Measurements from ENCODE around the gene EIF3B.
A peak's percentile ranks its signal among the peaks of the same experiment; 100 is the strongest.
"Not testable (repeated sequence)": the region's sequence is repeated elsewhere in the genome, so short reads cannot be mapped to it uniquely, and the experiment has no call there.

Gene EIF3B

DNA sequence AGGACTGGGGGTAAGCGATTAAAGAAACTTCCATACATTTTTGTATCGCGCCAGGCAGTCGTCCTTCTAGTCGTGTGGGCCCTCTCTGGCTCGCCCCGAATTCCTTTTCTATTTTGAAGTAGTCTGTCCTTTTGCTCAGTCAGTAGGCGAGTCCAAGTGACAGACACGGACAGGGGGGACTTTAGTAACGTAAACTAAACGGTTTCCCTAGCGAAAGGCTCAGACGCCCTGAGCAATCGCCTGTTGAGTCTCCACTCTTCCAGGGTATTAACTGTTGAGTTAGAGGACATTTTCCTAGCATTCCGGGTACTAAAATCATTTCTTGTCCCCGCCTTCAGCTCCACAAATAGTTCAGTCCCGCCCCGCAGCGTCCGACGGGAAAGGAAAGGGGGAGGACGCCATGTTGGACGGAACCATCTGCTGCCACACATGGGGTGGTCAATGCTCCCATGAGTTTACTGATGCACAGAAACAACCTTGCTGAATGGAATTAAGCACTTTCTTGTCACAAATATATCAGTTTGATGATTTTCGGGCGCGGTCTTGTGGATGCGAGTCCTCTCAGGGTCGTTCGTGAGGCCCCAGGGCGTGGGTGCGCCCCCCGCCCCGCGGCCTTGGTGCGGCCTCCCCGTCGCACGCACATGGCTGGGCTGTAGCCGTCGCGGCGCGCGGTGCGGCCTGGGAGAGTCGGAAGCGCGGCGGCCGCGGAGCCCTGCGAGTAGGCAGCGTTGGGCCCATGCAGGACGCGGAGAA, at the start of gene EIF3B:
Gene EIF3B (plus strand): TSS at position 642 of the 753 bp plus-strand sequence. CDS start 95 bp downstream, at position 737.
- peak; percentile 93 for DNase-seq

DNA sequence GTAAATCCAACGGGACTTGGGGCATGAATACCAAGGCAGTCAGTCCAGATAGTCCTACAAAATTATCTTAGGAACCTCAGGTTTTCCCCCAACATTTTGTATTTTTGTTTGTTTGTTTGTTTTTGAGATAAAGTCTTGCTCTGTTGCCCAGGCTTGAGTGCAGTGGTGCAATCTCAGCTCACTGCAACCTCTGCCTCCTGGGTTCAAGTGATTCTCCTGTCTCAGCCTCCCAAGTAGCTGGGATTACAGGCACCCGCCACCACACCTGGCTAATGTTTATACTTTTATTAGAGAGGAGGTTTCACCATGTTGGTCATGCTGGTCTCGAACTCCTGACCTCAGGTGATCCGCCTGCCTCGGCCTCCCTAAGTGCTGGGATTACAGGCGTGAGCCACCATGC, 49.4 kb upstream of the EIF3B start:
- not testable (repeated sequence) for DNase-seq

DNA sequence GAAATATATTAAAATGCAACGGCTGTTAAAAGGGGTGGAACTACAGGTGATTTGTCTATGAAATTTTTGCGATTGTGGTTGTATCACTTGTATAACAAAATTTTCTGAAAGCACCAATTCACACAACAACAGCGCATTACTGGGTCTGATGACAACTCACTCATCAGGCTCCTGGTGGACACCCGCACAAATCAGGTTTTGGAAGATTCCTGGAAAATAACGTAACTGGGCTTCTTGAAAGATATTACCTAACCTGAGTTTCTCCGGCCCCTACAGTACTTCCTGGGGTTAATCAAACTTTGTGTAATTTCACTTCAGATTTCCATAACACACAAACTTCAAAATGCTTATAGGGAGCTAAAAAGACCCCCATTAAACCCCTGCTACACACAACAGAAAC, 47.9 kb upstream of the EIF3B start:
- DNase-seq, result no peak

DNA sequence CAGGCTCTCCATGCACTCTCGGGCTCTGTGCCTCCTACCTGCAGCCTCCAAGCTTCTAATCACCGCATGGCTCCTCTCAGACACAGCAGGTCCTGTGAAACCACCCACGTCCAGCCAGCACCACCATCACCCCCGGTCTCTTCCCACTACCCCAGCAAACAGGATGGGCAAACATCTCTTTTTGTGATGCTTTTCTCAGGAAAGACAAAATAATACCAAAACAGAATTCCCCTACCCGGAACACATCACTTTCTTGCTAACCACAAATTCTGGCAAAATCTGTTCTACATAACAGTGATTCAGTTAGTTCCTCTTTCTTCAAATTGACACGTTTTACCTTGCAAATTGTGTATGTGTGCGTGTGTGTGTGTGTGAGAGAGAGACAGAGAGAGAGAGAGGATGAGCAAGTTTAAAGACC, 46.9 kb upstream of the EIF3B start:
- DNase-seq, result no peak

DNA sequence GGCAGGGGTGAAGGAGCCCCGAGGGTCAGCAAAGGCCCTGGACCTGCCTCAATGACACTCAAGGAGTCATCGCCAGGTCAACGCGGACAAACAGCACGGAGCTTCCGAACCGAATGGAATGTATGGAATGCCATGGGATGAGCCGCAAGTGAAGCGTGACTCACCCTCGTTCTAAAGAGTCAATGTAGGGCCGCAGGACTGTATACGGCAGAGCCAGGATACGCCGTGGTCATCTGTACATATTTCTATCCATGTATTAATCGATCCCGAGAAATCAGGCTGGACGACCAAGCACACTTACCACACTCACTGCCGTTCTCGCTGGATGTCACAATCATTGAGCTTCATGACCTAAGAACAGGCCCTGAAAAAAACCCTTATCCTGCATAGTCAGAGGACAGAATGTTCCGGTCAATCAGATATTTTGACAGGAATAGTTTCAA, 44.7 kb upstream of the EIF3B start:
- no peak for DNase-seq

DNA sequence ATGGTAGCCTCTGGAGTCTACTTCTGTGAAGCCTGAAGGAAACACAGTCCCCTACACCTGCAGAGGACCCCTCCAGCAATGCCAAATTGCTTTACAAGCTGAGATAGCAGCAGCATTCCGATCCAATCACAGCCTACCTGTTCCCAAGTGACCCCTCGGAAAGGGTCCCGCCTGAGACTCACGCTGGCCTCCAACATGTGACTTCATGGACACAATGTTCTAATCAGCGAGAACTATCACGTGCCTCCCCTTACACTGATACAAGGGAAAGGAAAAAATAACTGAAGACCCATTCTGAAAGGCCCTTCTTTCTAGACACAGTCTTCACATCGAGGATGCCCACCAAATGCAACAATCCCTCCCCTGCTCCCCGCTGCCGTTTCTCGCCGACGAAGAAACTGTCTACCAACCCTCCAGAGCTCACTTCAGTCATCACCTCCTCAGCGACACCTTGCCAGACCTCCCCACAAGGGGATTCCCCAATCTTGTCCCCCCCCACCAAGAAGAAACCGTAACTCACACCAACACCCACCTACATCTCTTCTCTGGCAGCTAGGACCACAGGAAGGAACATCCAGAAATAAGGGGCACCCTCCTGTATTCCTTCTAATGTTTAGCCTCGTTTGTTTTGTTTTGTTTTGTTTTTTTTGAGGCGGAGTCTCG, 42.2 kb upstream of the EIF3B start:
- no peak for DNase-seq

DNA sequence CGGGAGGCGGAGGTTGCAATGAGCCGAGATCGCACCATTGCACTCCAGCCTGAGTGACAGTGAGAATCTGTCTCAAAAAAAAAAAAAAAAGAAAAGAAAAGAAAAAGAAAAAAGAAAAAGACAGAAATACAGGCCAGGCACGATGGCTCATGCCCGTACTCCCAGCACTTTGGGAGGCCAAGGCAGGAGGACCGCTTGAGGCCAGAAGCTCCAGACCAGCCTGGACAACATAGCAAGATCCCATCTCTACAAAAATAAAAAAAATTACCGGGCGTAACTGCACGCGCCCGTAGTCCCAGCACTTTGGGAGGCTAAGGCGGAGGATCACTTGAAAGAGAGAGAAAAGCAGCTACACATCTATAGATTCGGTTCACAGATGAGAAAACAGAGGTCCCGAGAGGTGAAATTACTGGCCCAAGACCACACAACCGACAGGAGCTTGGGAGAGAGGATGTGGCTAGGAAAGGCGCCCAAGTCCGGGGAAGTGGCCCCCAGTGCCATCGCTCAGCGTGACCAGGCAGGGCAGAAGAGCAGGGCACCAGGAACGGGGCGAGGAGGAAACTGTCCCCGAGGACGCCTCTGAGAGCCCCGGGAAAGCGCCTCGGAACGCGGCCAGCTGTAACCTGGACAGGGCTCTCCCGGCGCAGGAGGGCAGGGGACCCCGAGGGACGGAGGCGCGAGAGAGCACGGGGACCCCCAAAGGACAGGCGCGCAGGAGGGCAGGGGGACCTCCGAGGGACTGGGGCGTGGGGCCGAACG, 41.0 kb upstream of the EIF3B start:
- no peak for DNase-seq

DNA sequence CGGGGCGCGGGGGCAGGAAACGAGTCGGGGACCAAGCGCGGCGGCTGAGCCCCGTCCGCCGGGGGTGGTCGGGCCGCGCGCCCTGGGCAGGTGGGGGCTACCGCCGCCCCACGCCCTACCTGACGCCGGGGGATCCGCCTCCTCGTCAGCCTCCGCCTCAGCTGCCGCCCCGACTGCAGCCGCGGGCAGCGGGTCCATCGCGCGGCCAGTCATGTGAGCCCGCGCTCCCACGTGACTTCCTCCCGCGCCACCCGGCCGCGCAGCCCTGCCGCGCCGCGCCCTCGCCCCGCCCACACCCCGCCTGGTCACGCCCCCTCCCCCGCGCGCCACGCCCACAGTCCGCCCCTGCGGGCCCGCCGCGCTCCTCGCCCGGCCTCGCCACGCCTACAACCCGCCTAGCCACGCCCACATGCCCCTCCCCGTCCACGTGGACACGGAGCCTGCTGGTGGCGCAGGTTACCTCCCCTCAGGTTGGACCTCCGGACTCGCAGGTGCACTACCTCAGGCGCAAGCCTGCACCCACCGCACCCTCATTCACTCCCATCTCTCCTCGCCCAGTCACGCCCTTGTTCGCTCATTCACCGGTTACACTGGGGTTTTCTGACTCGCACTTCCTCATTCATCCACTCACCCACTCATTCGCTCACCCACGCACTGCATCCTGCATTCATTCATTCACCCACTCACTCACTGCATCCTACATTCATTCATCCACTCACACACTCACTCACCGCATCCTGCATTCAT, 40.2 kb upstream of the EIF3B start, which contains the start of gene SNX8:
Gene SNX8 (minus strand): TSS at position 233 of the 747 bp plus-strand sequence. CDS start 20 bp downstream, at position 213.
- peak; percentile 93 for DNase-seq

DNA sequence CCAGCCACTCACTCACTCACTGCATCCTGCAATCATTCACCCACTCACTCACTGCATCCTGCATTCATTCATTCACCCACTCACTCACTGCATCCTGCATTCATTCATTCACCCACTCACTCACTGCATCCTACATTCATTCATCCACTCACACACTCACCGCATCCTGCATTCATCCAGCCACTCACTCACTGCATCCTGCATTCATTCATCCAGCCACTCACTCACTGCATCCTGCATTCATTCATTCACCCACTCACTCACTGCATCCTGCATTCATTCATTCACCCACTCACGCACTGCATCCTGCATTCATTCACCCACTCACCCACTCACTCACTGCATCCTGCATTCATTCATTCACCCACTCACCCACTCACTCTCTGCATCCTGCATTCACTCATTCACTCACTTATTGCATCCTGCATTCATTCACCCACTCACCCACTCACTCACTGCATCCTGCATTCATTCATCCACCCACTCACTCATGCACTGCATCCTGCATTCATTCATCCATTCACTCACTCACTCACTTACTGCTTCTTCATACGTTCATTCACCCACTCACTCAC, 39.6 kb upstream of the EIF3B start:
- not testable (repeated sequence) for DNase-seq

DNA sequence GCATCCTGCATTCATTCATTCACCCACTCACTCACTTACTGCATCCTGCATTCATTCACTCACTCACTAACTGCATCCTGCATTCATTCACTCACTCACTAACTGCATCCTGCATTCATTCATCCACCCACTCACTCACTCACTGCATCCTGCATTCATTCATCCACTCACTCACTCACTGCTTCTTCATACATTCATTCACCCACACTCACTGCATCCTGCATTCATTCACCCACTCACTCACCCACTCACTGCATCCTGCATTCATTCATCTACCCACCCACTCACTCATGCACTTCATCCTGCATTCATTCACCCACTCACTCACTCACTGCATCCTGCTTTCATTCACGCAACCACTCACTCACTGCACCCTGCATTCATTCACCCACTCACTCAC, 38.8 kb upstream of the EIF3B start:
- no peak for DNase-seq

DNA sequence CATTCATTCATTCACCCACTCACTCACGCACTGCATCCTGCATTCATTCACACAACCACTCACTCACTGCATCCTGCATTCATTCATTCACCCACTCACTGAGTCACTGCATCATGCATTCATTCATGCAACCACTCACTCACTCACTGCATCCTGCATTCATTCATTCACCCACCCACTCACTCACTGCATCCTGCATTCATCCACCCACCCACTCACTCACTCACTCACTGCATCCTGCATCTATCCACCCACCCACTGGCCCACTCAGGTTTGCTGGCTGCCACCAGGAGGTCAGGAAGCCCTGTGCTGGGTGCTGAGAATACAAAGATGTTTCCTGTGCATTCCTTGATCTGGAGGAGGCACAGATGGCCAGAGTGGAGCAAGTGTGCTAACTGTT, 38.0 kb upstream of the EIF3B start:
- no peak for DNase-seq

DNA sequence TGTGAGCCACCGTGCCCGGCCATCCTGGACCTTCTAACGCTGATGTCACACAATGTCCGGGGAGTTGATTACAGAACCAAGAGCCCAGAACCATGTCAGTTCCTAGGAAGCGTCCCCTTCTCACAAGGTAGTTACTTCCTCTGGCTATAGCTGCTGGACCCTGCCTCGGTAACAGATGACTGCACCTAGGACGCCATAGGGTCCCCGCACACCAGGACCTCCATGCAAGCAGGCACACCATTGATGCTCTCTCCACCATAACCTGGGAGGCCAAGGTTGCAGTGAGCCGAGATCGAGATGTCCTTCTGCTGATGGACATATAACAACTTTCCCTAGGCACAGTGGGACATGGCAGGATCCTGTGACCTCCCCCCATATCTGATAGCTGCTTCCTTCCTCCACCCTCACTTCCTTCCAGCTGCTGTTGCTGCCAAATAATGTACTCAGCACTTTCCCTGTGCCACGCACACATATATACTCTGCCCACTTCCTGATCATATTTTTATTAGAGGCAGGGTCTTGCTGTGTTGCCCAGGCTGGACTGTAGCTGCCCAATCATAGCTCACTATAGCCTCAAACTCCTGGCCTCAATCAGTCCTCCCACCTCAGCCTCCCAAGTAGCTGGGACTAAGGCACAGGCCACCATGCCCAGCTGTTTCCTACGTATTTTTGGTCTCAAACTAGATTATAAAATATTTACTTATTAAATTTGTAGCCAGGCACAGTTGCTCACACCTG, 36.9 kb upstream of the EIF3B start:
- no peak for DNase-seq

DNA sequence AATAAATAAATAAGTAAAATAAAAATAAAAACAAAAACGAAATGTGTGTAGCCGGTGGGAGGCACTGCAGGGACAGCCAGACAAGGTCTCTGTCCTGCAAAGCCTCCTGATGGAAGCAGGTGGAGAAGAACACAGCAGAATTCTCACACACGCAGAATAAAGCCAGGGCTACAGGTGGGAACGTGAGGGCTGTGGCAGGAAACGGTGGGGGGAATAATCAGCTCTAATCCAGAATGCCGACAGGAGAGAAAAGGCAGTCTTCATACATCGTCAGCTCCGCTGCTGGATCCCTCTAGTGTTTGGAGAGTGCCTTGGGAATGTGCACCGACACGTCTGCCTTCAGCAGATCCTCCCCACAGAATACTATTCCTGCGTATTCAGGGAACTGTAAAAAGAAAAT, 33.6 kb upstream of the EIF3B start:
- DNase-seq, result no peak

DNA sequence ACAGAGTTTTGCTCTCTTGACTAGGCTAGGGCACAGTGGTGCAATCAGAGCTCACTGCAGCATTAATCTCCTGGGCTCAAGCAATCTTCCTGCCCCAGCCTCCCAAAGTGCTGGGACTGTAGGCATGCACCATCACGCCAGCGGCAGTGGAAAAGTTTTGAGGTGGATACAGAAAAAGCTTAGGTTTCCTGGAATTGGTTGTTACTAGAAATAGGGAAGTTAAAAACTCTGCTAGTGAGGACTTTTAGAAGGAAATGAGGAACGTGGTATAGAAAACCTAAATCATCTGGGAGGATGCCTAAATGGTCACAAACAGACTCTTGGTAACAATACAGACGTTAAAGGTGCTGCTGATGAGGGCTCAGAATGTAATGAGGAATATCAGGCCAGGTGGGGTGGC, 29.5 kb upstream of the EIF3B start:
- DNase-seq, result no peak

DNA sequence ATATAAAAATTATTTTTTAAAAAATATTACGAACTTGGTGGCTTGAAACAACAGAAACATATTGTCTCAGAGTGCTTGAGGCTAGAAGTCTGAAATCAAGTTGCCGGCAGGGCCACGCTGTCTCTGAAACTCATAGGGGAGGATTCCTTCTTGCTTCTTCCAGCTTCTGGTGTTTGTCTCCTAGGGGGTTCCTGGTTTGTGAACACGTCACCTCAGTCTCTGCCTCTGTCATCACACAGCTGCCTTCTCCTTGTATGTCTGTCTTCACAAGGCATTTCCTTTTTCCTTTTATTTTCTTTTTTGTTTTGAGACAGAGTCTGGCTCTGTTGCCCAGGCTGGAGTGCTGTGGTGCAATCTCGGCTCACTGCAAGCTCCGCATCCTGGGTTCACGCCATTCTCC, 27.7 kb upstream of the EIF3B start:
- no peak for DNase-seq

DNA sequence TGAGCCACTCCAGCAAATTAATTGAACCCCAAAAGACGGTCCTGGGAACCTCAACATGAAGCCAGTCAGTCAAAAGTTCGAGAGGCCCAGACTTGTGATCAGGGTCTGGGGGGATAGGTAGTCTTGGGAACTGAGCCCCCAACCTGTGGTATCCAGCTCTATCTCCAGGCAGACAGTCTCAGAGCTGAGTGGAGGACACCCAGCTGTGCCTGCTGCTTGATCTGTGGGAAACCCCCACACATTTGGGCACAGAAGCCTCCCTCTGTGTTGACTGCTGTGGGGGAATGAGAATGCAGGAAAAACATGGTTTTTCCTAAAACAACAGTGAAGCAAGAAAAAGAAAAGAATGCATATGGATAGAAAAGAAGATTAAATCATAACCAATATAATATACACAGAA, 24.1 kb upstream of the EIF3B start:
- DNase-seq, result no peak

DNA sequence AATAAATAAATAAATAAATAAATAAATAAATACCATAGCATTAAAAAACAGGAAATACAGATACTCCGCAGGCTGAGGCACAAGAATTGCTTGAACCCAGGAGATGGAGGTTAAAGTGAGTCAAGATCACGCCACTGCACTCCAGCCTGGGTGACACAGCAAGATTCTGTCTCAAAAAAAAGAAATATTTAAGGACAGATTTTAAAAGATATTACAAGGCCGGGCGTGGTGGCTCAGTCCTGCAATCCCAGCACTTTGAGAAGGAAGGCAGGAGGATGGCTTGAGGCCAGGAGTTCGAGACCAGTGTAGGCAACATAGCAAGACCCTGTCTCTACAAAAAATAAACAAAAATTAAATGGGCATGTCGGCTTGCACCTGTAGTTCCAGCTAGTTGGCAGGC, 22.9 kb upstream of the EIF3B start:
- DNase-seq, result no peak

DNA sequence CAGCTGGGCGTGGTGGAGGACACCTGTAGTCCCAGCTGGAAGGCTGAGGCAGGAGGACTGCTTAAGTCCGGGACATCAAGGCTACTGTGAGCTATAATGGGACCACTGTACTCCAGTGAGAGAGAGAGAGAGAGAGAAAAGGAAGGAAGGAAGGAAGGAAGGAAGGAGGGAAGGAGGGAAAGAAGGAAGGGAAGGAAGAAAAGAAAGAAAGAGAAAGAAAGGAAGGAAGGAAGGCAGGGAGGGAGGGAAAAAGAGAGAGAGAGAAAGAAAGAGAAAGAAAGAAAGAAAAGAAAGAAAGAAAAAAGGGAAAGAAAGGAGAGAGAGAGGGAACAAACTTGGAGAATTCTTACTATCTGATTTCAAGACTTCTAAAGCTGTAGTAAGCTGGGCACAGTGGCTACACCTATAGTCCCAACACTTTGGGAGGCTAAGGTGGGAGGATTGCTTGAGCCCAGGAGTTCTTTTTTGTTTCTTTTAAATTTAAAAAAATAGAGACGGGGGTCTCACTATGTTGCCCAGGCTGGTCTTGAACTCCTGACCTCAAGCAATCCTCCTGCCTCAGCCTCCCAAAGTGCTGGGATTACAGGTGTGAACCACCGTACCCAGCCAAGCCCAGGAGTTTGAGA, 21.9 kb upstream of the EIF3B start:
- not testable (repeated sequence) for DNase-seq

DNA sequence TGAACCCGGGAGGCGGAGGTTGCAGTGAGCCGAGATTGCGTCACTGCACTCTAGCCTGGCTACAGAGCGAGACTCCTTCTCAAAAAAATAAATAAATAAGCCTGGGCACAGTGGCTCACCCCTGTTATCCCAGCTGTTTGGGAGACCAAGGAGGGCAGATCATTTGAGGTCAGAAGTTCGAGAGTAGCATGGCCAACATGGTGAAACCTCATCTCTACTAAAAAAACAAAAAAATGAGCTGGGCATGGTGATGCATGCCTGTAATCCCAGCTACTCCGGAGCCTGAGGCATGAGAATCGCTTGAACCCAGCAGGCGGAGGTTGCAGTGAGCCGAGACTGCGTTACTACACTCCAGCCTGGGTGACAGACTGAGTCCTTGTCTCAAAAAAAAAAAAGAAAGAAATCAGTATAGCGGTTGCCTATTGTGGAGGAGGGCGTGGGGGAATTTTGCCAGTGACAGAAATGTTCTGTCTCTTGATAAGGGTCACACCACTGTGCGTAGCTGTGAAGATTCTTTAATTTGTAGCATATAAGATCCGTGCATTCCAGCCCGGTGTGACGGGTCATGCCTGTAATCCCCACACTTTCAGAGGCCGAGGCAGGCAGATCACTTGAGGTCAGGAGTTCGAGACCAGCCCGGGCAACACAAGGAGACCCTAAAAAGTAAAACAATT, 17.9 kb upstream of the EIF3B start:
- no peak for DNase-seq

DNA sequence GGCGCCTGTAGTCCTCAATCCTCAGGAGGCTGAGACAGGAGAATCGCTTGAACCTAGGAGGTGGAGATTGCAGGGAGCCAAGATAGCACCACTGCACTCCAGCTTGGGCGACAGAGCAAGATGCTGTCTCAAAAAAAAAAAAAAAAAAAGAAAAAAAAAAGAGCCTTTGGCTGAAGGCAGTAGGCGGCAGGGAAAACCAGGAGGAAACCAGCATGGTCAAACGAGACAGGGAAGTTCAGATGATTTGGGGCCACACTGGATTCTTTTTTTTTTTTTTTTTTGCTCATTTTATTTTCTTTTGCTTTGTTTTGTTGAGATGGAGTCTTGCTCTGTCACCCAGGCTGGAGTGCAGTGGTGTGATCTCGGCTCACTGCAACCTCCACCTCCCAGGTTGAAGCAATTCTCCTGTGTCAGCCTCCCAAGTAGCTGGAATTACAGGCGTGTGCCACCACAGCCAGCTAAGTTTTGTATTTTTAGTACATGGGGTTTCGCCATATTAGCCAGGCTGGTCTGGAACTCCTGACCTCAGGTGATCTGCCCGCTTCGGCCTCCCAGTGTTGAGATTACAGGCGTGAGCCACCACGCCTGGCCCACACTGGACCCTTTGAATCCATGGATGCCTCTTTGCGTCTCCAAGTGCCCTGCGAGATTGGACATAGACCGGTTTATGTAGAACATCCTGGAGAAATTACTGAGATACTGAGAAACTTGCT, 7.1 kb upstream of the EIF3B start:
- not testable (repeated sequence) for DNase-seq
